ENCODE data around the gene RRP8.

DNA sequence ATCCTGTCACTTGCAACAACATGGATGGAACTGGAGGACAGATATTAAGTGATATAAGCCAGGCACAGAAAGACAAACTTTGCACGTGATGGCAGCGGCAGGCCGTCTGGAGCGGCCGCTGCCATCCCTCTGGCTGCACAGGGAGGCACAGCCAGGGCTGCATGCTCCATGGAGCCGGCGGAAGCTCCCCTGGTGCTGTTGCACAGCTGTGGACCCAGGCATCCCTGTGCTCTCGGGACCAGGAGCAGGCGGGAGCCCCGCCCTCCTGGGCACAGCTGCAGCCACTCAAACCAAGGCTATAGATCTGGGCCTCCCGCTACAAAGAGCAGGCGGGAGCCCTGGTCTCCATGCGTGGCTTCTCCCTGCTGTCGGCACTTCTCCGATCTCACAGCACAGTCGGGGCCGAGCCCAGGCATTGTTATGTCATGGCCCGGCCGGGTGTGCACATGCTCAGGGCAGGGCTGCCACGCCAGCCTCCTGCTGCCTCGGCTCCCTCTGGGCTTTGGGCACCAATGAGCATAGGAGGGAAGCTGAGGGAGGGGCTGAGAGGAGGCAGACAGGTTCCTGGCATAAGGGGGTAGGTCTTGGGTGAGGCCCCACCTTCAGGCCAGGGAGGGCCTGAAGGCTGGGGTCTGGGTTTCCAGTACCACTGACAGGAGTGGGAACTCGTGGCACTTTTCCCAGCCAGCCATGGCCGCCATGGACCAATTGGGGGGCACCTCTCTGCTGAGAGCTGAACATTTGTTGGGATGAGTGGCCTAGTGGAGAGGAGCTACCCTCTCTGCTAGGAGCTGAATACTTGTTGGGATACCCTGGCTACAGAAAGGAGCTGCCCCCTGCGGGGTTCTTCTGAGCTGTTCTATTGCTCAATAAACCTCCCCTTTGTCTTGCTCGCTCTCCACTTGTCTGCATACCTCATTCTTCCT, 16.7 kb downstream of the RRP8 start:
- TF ChIP-seq, protein P1, sequence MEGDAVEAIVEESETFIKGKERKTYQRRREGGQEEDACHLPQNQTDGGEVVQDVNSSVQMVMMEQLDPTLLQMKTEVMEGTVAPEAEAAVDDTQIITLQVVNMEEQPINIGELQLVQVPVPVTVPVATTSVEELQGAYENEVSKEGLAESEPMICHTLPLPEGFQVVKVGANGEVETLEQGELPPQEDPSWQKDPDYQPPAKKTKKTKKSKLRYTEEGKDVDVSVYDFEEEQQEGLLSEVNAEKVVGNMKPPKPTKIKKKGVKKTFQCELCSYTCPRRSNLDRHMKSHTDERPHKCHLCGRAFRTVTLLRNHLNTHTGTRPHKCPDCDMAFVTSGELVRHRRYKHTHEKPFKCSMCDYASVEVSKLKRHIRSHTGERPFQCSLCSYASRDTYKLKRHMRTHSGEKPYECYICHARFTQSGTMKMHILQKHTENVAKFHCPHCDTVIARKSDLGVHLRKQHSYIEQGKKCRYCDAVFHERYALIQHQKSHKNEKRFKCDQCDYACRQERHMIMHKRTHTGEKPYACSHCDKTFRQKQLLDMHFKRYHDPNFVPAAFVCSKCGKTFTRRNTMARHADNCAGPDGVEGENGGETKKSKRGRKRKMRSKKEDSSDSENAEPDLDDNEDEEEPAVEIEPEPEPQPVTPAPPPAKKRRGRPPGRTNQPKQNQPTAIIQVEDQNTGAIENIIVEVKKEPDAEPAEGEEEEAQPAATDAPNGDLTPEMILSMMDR (IDR thresholded peaks at IDR 0.05; ENCODE audit: poor library complexity, severe bottlenecking), result no peak
- TF ChIP-seq POLR2AphosphoS5 (IDR thresholded peaks at IDR 0.05) (no peak), EZH2 (IDR thresholded peaks at IDR 0.05; ENCODE audit: borderline replicate concordance, insufficient read depth, low read length, poor library complexity, severe bottlenecking) (no peak), SMC3 (conservative IDR thresholded peaks at IDR 0.05; ENCODE audit: poor library complexity) (no peak), MXI1 (conservative IDR thresholded peaks at IDR 0.05; ENCODE audit: poor library complexity, severe bottlenecking) (no peak), TAF1 (IDR thresholded peaks at IDR 0.05; ENCODE audit: low read depth) (no peak), RAD21 (conservative IDR thresholded peaks at IDR 0.05) (no peak)
- TF ChIP-seq, protein P2, sequence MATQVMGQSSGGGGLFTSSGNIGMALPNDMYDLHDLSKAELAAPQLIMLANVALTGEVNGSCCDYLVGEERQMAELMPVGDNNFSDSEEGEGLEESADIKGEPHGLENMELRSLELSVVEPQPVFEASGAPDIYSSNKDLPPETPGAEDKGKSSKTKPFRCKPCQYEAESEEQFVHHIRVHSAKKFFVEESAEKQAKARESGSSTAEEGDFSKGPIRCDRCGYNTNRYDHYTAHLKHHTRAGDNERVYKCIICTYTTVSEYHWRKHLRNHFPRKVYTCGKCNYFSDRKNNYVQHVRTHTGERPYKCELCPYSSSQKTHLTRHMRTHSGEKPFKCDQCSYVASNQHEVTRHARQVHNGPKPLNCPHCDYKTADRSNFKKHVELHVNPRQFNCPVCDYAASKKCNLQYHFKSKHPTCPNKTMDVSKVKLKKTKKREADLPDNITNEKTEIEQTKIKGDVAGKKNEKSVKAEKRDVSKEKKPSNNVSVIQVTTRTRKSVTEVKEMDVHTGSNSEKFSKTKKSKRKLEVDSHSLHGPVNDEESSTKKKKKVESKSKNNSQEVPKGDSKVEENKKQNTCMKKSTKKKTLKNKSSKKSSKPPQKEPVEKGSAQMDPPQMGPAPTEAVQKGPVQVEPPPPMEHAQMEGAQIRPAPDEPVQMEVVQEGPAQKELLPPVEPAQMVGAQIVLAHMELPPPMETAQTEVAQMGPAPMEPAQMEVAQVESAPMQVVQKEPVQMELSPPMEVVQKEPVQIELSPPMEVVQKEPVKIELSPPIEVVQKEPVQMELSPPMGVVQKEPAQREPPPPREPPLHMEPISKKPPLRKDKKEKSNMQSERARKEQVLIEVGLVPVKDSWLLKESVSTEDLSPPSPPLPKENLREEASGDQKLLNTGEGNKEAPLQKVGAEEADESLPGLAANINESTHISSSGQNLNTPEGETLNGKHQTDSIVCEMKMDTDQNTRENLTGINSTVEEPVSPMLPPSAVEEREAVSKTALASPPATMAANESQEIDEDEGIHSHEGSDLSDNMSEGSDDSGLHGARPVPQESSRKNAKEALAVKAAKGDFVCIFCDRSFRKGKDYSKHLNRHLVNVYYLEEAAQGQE (IDR thresholded peaks at IDR 0.05; ENCODE audit: borderline replicate concordance), result no peak

All from neural cell (in vitro differentiated cells).